ENCODE data around the gene RRAS2. TPM values are rescaled to one million over a fixed set of nuclear protein-coding genes. Genes with fewer than 3 reads are reported as not detected.
"Not testable (repeated sequence)": the region's sequence is repeated elsewhere in the genome, so short reads cannot be mapped to it uniquely, and the experiment has no call there.

The RRAS2 gene
- total RNA-seq, 1 donor from 2014 or later: 45.5 TPM

DNA sequence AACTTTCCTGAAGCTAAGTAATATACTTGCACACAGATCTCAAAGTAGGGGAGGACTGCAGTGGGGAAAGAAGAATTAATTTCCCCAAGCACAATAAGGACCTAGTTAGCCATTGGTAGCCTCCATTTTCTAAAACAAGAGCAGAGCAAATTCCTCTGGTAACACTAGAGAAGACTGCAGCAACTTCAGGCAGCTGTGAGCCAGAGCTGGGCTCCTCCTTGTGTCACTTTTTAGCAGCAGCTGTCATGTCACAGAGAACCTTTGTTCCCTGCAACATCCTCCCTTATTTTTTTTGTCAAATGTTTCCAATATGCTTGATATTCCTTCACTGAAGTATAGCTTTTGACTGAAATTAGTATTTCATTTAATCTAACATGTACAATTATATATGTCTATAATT, 54.4 kb downstream of the RRAS2 start:
- H3K4me1 Mint-ChIP-seq (ENCODE audit: low read depth): peaks cover 3% of the 10 kb centered on the region
- H3K36me3 Mint-ChIP-seq (ENCODE audit: insufficient read depth): no peaks in the 10 kb centered on the region
- DNase-seq (ENCODE audit: low spot score, unreplicated experiment): no peak
- H3K27me3 Mint-ChIP-seq: no peaks in the 10 kb centered on the region
- no peak overlapping the region for H3K4me3 Mint-ChIP-seq (ENCODE audit: low read depth)
- TF ChIP-seq, protein P1, sequence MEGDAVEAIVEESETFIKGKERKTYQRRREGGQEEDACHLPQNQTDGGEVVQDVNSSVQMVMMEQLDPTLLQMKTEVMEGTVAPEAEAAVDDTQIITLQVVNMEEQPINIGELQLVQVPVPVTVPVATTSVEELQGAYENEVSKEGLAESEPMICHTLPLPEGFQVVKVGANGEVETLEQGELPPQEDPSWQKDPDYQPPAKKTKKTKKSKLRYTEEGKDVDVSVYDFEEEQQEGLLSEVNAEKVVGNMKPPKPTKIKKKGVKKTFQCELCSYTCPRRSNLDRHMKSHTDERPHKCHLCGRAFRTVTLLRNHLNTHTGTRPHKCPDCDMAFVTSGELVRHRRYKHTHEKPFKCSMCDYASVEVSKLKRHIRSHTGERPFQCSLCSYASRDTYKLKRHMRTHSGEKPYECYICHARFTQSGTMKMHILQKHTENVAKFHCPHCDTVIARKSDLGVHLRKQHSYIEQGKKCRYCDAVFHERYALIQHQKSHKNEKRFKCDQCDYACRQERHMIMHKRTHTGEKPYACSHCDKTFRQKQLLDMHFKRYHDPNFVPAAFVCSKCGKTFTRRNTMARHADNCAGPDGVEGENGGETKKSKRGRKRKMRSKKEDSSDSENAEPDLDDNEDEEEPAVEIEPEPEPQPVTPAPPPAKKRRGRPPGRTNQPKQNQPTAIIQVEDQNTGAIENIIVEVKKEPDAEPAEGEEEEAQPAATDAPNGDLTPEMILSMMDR (IDR thresholded peaks at IDR 0.05; ENCODE audit: unreplicated experiment): no peak
- no peak overlapping the region for H3K27ac Mint-ChIP-seq
- H3K9me3 Mint-ChIP-seq (ENCODE audit: low read depth): no peaks in the 10 kb centered on the region

DNA sequence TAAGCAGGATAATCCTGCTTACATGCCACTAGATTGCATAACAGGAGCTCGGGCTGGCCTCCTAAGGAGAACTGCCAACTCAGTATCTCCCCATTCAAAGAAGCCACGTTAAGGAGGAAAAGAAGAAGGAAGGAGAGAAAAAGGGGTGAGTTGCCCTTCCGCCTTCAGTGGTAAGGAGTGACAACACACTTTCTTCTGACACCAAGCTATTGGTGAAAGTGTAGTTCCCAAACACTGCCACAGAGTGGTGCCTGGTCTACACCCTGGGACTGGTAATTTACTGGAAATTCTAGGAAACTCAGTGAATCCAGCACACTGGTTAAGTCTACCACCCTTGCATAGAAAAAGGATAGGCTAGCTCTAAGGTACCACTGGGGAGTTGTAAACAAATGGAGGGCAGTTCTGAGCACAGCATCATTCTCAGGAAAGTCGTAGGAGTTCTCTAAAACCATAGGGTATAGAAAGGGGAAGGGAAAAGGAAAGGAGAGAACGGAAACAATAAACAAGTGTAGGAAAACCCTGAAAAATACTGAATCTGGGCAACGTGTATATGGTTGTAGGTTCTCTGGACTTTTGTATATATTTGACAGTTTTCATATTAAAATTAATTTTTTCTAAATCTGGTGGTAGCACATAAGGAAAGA, 58.2 kb downstream of the RRAS2 start:
- Mint-ChIP-seq H3K27me3 (no peaks in the 10 kb centered on the region), H3K4me1 (ENCODE audit: low read depth) (no peaks in the 10 kb centered on the region), H3K9me3 (ENCODE audit: low read depth) (no peaks in the 10 kb centered on the region), H3K27ac (no peak overlapping the region), H3K4me3 (ENCODE audit: low read depth) (no peak overlapping the region), H3K36me3 (ENCODE audit: insufficient read depth) (no peaks in the 10 kb centered on the region)
- TF ChIP-seq, protein P1 (IDR thresholded peaks at IDR 0.05; ENCODE audit: unreplicated experiment): peak; percentile 69
- peak; percentile 27 for DNase-seq (ENCODE audit: low spot score, unreplicated experiment)

DNA sequence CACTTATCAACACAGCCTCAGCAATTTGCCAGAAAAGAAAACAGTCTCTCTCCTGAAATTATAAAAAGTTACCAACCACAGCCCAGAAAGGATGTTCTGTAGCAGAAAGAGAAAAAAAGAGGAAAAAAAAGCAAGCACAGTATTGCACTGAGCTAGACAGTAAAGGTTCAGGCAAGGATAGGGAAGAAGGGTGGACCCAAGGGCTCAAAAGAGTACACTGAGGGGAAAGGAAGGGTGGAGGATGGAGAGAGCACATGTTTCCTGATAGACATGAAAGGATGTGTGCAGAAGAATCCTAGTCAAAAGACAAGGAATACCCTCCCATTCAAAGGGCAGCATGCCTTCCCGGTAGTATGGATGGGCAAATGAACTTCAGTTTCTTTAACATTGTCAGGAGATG, 59.1 kb downstream of the RRAS2 start:
- no peak for DNase-seq (ENCODE audit: low spot score, unreplicated experiment)
- H3K36me3 Mint-ChIP-seq (ENCODE audit: insufficient read depth): no peaks in the 10 kb centered on the region
- no peaks in the 10 kb centered on the region for H3K9me3 Mint-ChIP-seq (ENCODE audit: low read depth)
- H3K27me3 Mint-ChIP-seq: no peaks in the 10 kb centered on the region
- H3K27ac Mint-ChIP-seq: no peak overlapping the region
- H3K4me3 Mint-ChIP-seq (ENCODE audit: low read depth): no peak overlapping the region
- H3K4me1 Mint-ChIP-seq (ENCODE audit: low read depth): no peaks in the 10 kb centered on the region
- TF ChIP-seq, protein P1 (IDR thresholded peaks at IDR 0.05; ENCODE audit: unreplicated experiment): no peak

DNA sequence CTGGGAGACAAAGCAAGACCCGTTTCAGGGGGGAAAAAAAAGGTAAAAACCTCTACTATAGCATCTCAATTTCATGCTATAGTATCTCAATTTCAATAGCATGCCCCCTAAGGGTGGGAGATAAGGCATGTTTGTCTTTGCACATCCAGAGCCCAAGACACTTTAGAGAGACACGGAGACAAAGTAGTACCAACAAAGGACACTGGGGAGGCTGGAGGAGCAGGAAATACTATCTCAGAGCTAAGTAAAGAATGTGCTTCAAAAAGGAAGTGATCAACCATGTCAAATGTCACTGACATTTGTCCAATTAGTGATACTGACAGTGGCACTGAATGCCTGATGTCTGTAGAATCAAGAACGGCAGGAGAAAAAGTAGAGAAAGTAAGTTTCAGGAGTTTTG, 68.6 kb downstream of the RRAS2 start:
- Mint-ChIP-seq H3K4me3 (ENCODE audit: low read depth) (no peak overlapping the region), H3K4me1 (ENCODE audit: low read depth) (no peaks in the 10 kb centered on the region), H3K36me3 (ENCODE audit: insufficient read depth) (peaks cover 15% of the 10 kb centered on the region), H3K27ac (no peak overlapping the region), H3K27me3 (no peaks in the 10 kb centered on the region), H3K9me3 (ENCODE audit: low read depth) (no peaks in the 10 kb centered on the region)
- no peak for DNase-seq (ENCODE audit: low spot score, unreplicated experiment)
- TF ChIP-seq, protein P1 (IDR thresholded peaks at IDR 0.05; ENCODE audit: unreplicated experiment): no peak

DNA sequence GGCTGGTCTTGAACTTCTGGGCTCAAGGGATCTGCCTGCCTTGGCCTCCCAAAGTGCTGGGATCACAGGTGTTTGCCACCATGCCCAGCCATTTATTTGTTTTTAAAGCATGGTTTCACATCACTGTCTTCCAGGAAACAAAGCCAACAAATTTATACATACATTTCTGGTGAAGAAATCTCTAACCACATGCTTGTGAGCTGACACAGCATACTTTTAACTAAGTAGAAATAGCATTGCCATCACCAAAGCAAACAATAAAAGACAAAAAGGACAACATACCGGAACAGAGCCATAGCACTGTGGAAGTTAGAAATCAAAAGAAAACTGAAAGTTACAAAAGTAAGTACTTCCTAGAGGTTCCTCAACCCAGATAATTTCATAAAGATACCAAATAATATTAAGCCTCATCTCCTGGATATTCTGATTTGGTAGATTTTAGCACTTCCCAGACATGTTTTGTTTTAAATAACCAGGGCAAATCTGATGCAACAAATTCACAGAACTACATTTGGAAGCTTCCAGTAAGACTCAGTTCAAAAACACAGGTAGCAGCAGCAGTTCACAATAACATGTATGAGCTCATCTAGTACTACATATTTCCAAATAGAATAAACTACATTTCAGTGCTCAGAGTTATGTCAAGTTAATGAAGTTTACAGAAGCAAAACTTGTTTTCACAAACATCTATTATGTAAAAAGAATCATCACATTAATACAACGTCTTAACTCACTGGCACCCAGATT, 70.6 kb downstream of the RRAS2 start:
- peaks cover 14% of the 10 kb centered on the region for H3K36me3 Mint-ChIP-seq (ENCODE audit: insufficient read depth)
- H3K9me3 Mint-ChIP-seq (ENCODE audit: low read depth): no peaks in the 10 kb centered on the region
- H3K4me3 Mint-ChIP-seq (ENCODE audit: low read depth): no peak overlapping the region
- TF ChIP-seq, protein P1 (IDR thresholded peaks at IDR 0.05; ENCODE audit: unreplicated experiment): no peak
- H3K27me3 Mint-ChIP-seq: no peaks in the 10 kb centered on the region
- H3K4me1 Mint-ChIP-seq (ENCODE audit: low read depth): no peaks in the 10 kb centered on the region
- DNase-seq (ENCODE audit: low spot score, unreplicated experiment): no peak
- H3K27ac Mint-ChIP-seq: peak overlapping the region; percentile 23

DNA sequence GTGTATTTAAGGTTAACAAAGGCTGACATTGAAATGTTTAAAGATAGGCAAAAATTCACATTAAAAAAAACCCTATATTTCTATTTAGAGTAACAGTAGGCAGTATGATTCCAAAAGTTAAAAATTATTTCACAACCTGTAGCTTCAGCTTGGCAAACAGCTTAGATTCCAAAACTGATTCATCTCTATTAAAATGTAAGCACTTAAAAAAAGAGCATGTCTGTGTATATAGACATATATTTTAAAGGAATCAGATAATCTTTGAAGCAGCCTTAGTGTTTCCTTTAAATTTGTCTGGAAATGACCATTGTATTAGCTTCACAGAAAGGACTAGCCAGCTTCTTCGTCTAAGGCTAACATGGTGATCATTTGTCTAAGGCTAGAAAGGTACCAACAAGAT, 80.1 kb downstream of the RRAS2 start:
- peaks cover 20% of the 10 kb centered on the region for H3K36me3 Mint-ChIP-seq (ENCODE audit: insufficient read depth)
- not testable (repeated sequence) for H3K4me3 Mint-ChIP-seq (ENCODE audit: low read depth); H3K27me3 Mint-ChIP-seq; H3K9me3 Mint-ChIP-seq (ENCODE audit: low read depth); H3K27ac Mint-ChIP-seq; DNase-seq (ENCODE audit: low spot score, unreplicated experiment); H3K4me1 Mint-ChIP-seq (ENCODE audit: low read depth)
